ENCODE results near the gene SLC2A11.
A peak's percentile ranks its signal among the peaks of the same experiment; 100 is the strongest.
"Not testable (repeated sequence)": the region's sequence is repeated elsewhere in the genome, so short reads cannot be mapped to it uniquely, and the experiment has no call there.

Gene SLC2A11

GRCh38 chr22:23908587-23909205, 51.0 kb downstream of the SLC2A11 start:
- DNase-seq (ENCODE audit: low spot score), result no peak

DNA sequence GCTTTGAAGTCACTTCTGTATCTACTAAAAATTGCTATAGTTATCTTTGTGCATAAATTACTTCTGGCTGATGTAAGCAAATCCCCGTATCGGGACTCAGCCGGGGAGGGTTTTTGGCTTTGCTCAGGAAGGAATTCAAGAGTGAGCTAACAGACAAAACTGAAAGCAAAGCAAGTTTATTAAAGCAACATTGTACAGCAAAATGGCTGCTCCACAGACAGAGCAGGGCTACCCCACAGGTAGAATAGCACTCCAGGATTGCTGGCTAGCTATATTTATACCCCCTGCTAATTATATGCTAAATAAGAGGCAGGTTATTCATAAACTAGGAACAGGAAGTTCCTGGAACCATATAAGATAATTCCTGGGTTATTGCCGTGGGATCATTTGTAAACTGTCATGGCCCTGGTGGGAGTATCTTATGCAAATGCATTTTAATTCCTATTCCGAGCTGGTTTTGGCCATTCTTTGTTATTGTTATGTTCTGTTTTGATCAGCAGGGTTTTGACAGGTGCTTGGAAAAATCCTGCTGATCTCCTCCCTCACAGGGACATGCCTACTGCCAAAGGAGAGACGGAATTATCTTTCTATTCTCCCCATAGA, 51.7 kb downstream of the SLC2A11 start:
- DNase-seq (ENCODE audit: low spot score), result no peak

- DNase-seq (ENCODE audit: low spot score), result no peak
Observed at GRCh38 chr22:23910496-23911190, 53.0 kb downstream of the SLC2A11 start.

DNA sequence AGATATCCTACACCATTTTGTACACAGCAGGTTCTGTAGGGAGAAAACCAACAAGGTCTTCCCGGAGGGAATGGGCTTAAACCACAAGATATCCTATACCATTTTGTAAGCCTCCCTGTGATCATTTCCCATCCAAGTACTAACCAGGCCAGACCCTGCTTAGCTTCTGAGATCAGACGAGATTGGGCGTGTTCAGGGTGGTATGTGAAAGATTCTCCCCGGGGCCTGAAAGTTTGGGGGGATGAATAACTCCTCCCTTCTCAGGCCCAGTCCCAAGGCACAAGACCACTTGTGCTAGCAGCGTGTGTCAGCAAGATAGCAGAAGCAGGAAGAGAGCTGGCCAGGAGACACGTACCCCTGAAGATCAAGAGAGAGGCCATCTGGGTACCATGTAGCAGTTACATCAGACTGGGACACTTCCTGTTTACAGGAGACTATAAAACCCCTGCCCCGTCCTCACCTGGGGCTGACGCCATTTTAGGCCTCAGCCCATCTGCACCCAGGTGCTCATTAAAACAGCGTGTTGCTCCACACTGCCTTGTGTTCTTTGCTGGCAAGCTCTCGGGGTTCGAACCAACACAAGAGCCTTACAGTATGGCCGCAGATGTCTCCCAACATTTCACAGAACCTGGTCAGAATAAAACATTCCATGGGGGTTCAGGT, 53.8 kb downstream of the SLC2A11 start:
- DNase-seq (ENCODE audit: low spot score), result no peak

DNA sequence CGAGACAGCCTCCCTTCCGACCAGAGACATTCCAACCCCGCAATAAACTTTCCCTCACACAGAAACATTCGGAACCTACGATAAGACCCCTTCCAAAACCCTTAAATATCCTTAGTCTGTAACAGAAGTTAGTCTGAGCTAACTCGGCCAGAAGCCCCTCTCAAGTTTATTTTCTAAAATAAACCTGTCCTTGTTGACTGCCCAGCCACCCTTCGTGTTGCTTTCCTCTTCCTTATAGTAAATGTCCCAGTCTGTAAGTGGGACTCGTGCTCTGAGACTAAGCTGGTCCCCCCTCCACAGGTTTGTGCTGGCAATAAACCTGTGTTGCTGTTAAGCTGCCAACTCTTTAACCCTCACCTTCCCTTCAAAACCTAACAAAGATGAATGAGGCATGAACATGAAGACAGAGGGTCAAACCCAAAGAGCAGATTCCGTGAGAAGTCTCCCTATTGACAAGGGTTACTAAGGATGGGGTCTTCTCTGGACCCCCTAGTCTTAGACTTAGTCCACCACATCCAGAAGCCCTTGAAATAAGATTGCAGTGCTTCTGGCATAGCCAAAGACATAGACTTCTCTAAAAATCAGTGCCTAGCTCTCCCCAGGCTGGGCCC, 54.7 kb downstream of the SLC2A11 start:
- no peak for DNase-seq (ENCODE audit: low spot score)

GRCh38 chr22:23913306-23913660, 55.6 kb downstream of the SLC2A11 start:
- DNase-seq (ENCODE audit: low spot score), result no peak

DNA sequence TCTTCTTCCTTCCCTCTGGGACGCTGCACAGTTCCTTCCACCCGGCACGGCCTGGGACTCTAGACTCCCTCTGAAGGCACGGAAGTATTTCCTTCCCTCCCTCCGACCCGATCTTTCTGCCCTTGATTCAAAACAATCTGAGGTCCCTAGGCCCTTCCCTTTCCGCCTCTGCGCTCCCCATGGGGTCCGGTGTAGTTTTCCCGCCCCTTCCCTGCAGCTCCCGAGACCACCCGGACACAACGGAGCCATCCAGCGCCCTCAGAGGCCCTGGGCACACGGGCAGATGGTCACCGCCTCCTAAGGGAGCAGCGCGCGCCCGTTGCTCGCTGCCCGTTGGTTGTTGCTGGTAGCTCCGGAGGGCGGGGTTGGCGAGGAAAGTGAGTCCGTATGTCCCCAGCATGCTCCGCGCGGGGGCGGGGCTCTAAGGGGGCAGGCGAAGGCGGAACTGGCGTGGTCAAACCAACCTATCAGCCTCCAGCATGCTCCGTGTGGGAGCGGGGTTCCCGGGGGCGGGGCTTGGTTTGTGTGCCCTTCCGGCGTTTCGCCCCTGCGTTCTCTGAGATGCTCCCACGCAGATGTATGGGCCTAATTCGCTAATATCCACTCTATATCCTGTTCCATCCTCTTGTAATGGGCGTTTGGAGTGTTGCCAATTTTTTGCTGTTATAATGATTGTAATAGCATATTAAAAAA, 56.1 kb downstream of the SLC2A11 start:
- peak; percentile 99 for DNase-seq (ENCODE audit: low spot score)

GRCh38 chr22:23915290-23915689, 57.6 kb downstream of the SLC2A11 start:
- no peak for DNase-seq (ENCODE audit: low spot score)

DNA sequence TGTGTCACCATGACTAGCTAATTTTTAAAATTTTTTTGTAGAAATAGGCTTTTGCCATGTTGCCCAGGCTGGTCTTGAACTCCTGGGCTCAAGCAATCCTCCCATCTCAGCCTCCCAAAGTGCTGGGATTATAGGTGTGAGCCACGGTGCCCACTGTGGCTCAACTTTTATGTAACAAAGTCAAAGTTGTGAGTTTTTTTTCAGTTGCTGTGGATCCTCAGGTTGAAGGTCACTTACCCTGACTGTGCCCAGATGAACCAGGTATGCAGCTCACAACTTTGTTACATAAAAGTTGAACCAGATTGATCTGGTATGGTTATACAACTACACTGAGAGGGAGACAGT, 62.6 kb downstream of the SLC2A11 start:
- not testable (repeated sequence) for DNase-seq (ENCODE audit: low spot score)

- DNase-seq (ENCODE audit: low spot score), result not testable (repeated sequence)
Observed at GRCh38 chr22:23921586-23922201, 64.0 kb downstream of the SLC2A11 start.

DNA sequence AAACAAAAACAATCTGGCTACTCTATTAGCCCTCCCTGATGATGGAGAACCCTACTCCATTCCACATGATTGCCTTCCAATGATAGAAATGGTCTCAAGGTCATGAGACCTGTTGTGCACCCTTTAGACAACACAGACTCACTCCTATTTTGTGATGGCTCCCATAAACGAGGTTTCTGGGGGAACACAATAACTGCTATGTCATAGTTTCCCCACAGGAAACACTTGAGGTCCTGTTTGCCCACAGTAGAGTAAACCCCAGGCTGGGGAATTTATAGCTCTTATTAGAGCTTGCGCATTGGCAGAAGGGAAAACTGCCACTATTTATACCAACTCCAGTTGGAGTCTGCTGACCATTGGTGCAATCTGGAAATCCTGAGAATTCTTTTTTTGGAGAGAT, 65.2 kb downstream of the SLC2A11 start:
- peak; percentile 0 for DNase-seq (ENCODE audit: low spot score)

DNA sequence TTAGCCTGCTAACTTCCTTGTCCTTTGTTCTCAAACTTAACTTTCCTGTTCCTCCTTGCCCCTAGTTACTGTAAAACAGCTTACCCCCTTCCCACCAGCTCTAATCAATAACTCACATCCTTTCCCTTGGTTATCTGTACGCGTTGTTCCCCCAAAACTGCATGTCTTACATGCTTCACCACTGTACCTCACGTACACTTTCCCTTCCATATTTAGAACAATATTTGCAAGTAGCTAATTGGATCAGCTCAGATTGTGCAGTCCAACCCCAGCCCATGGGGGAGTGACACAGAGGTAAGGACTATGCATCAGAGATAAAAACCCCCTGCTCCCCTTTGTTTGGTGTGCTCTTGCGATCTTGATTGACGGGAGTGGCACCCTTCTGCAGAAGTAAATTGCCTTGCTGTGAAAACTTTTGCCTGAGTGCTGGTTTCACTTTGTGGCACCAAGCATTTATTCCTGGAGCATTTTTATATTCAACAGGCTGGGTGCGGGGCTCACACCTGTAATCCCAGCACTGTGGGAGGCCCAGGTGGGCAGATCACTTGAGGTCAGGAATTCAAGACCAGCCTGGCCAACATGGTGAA, 67.4 kb downstream of the SLC2A11 start:
- peak; percentile 0 for DNase-seq (ENCODE audit: low spot score)

DNA sequence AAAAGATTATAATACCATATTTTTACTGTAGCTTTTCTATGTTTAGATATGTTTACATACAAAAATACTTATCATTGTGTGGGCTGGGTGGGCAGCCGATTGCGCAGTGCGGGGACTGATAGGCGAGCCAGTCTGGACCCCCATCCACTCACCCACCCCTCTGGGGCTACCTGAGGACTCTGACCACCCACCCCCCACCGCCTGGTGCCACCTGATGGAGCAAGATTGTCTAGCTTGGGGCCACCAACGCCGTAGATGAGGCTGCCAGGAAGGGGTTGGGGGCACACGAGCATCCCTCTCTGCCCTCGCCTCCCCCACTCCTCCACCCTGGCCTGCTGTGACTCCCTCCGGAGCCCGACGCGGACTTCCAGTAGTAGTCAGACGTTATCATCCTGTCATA, 68.9 kb downstream of the SLC2A11 start:
- no peak for DNase-seq (ENCODE audit: low spot score)
